HepG2 (cell line): Measurements from ENCODE around the gene TMEM214. TPM values are rescaled to one million over a fixed set of nuclear protein-coding genes. Genes with fewer than 3 reads are reported as not detected.
A peak's percentile ranks its signal among the peaks of the same experiment; 100 is the strongest.

ENCODE experiments used
- AKAP8 ChIP-seq: sonication (generic); formaldehyde crosslinking; IDR thresholded peaks from 2 replicates; pipeline ENCODE4 v1.5.1; 2020; ENCODE audit warnings: mild to moderate bottlenecking, missing genetic modification reagents
- ARNTL ChIP-seq: sonication (generic); formaldehyde crosslinking; IDR thresholded peaks from 2 replicates; pipeline ENCODE4 v1.4.0; 2020; ENCODE audit warnings: mild to moderate bottlenecking, missing genetic modification reagents
- ATF5 ChIP-seq: sonication (generic); formaldehyde crosslinking; IDR thresholded peaks from 2 replicates; pipeline ENCODE4 v1.4.0; 2020; ENCODE audit warnings: mild to moderate bottlenecking, low read depth, missing genetic modification reagents
- GATAD1 ChIP-seq: IDR thresholded peaks from 2 replicates; pipeline ENCODE4 v1.6.1; 2016; ENCODE audit warnings: missing genetic modification reagents, missing compliant biosample characterization
- GZF1 ChIP-seq: sonication (generic); formaldehyde crosslinking; IDR thresholded peaks from 2 replicates; pipeline ENCODE4 v1.5.1; 2020; ENCODE audit warnings: mild to moderate bottlenecking, missing genetic modification reagents
- KDM1A ChIP-seq: IDR thresholded peaks from 2 replicates; pipeline ENCODE4 v1.6.1; 2016; ENCODE audit warnings: missing compliant biosample characterization
- KLF13 ChIP-seq: sonication (generic); formaldehyde crosslinking; IDR thresholded peaks from 2 replicates; pipeline ENCODE4 v1.4.0; 2020; ENCODE audit warnings: mild to moderate bottlenecking, missing genetic modification reagents
- KMT2B ChIP-seq: IDR thresholded peaks from 2 replicates; pipeline ENCODE4 v1.6.1; 2016; ENCODE audit warnings: missing genetic modification reagents, missing compliant biosample characterization
- MEIS1 ChIP-seq: sonication (generic); formaldehyde crosslinking; IDR thresholded peaks from 2 replicates; pipeline ENCODE4 v1.9.0; 2021; ENCODE audit warnings: mild to moderate bottlenecking, missing genetic modification reagents, moderate library complexity, borderline replicate concordance
- NR3C1 ChIP-seq: sonication (generic); formaldehyde crosslinking; IDR thresholded peaks from 2 replicates; pipeline ENCODE4 v1.4.0; 2020; ENCODE audit warnings: missing genetic modification reagents
- ONECUT2 ChIP-seq: sonication (generic); formaldehyde crosslinking; IDR thresholded peaks from 2 replicates; pipeline ENCODE4 v1.4.0; 2020; ENCODE audit warnings: missing genetic modification reagents
- PTBP1 ChIP-seq: fragments of 200-400 bp; formaldehyde crosslinking; IDR thresholded peaks from 2 replicates; pipeline ENCODE4 v1.6.1; 2018; ENCODE audit warnings: low read length, low read depth; ENCODE audit not compliant: poor library complexity, severe bottlenecking
- RBAK ChIP-seq: sonication (generic); formaldehyde crosslinking; IDR thresholded peaks from 2 replicates; pipeline ENCODE4 v1.5.1; 2020; ENCODE audit warnings: mild to moderate bottlenecking, missing genetic modification reagents
- SALL2 ChIP-seq: sonication (generic); formaldehyde crosslinking; IDR thresholded peaks from 2 replicates; pipeline ENCODE4 v1.8.1; 2023; ENCODE audit warnings: mild to moderate bottlenecking, missing genetic modification reagents, inconsistent platforms
- ZBTB3 ChIP-seq: sonication (generic); formaldehyde crosslinking; IDR thresholded peaks from 2 replicates; pipeline ENCODE4 v1.4.0; 2020; ENCODE audit warnings: low read depth, mild to moderate bottlenecking, moderate library complexity, missing genetic modification reagents, borderline replicate concordance
- ZBTB7B ChIP-seq: sonication (generic); formaldehyde crosslinking; IDR thresholded peaks from 2 replicates; pipeline ENCODE4 v1.4.0; 2020; ENCODE audit warnings: missing genetic modification reagents
- ZC3H13 ChIP-seq: sonication (generic); formaldehyde crosslinking; IDR thresholded peaks from 2 replicates; pipeline ENCODE4 v1.8.1; 2023; ENCODE audit warnings: mild to moderate bottlenecking, missing genetic modification reagents, moderate library complexity
- ZFP36L1 ChIP-seq: sonication (generic); formaldehyde crosslinking; IDR thresholded peaks from 2 replicates; pipeline ENCODE4 v1.8.0; 2022; ENCODE audit warnings: mild to moderate bottlenecking, missing genetic modification reagents, moderate library complexity
- ZNF18 ChIP-seq: sonication (generic); formaldehyde crosslinking; IDR thresholded peaks from 2 replicates; pipeline ENCODE4 v1.8.0; 2022; ENCODE audit warnings: mild to moderate bottlenecking, missing genetic modification reagents; ENCODE audit not compliant: insufficient replicate concordance
- ZNF367 ChIP-seq: sonication (generic); formaldehyde crosslinking; IDR thresholded peaks from 2 replicates; pipeline ENCODE4 v1.4.0; 2020; ENCODE audit warnings: missing genetic modification reagents, borderline replicate concordance
- ZNF460 ChIP-seq: sonication (generic); formaldehyde crosslinking; IDR thresholded peaks from 2 replicates; pipeline ENCODE4 v1.5.1; 2020; ENCODE audit warnings: missing genetic modification reagents, mild to moderate bottlenecking, borderline replicate concordance
- ZSCAN20 ChIP-seq: sonication (generic); formaldehyde crosslinking; IDR thresholded peaks from 2 replicates; pipeline ENCODE4 v1.4.0; 2020; ENCODE audit warnings: missing genetic modification reagents, mild to moderate bottlenecking, borderline replicate concordance
- polyA plus RNA-seq, 8 experiments: library from polyadenylated mRNA; depleted of rRNA in 3 of 8; stranded (reverse) in 7 of 8; unstranded in 1 of 8; fragments of >200 nt; fragmentation: Illumina TruSeq in 4 of 8; extraction: Trizol in 4 of 8; gene quantifications; 2 replicates each; pipeline versions ENCODE4 v1.2.1 to v1.2.3, GENCODE V29; 2011 to 2016; ENCODE audit warnings: low read depth in 4 of 8, missing spikeins in 1 of 8, mixed read lengths in 1 of 8; ENCODE audit not compliant: insufficient read depth in 1 of 8
- total RNA-seq, 5 experiments: library from RNA; depleted of rRNA; stranded (reverse); fragments of >200 nt; fragmentation: Illumina TruSeq; extraction: Trizol; gene quantifications; 2 replicates each; pipeline ENCODE4 v1.2.3, GENCODE V29; 2016; ENCODE audit warnings: low read depth in 1 of 5
- TF ChIP-seq, protein P1 (sequence below): conservative IDR thresholded peaks from 2 replicates; pipeline ENCODE4 v1.6.1; 2018; ENCODE audit warnings: missing genetic modification reagents

Gene TMEM214
- total and polyA plus RNA-seq, 2 of the 13 experiments (the other 11 are each of a cell fraction or from before 2014, with no cell fraction given): 58.3 to 132 TPM

DNA sequence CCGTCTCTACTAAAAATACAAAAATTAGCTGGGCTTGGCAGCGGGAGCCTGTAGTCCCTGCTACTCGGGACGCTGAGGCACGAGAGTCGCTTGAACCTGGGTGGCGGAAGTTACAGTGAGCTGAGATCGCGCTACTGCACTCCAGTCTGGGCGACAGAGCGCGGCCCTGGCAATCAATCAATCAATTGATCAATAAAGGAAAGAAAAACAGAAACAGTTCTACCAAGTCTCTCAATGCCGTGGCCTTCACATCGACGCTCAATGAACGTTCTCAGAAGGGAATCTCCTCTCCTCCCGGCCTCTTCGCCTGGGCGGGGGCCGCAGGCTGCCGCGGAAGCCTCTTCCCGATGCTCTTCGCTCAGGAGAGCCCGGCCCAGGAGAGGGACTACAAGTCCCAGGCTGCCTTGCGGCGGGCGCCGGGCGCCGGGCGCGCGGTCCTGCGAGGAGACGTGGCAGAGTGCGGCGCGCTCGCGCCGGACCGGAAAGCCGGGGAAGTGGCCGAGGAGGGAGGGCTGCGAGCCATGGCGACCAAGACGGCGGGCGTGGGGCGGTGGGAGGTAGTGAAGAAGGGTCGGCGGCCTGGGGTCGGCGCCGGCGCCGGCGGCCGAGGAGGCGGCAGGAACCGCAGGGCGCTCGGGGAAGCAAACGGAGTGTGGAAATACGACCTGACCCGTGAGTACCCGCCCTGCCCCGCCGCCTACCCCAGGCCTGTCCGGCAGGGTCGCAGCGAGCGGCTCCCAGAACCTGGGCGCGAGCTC is at the start of gene TMEM214 (continued):
- TF ChIP-seq ZNF460 (CRISPR knock-in tag) (no peak), ZNF18 (CRISPR knock-in tag) (peak; percentile 48), ARNTL (CRISPR knock-in tag) (peak; percentile 66; the same call in 1 of the 2 replicates), ZC3H13 (CRISPR knock-in tag) (peak; percentile 88; the same call in 1 of the 2 replicates), MEIS1 (no peak; the same call in none of the 2 replicates), RBAK (CRISPR knock-in tag) (no peak), ATF5 (CRISPR knock-in tag) (no peak), AKAP8 (CRISPR knock-in tag) (peak; percentile 93), ZSCAN20 (CRISPR knock-in tag) (peak; percentile 88; the same call in 1 of the 2 replicates), KMT2B (CRISPR knock-in tag) (peak; percentile 89), KDM1A (CRISPR knock-in tag) (0 out of 2 replicates have a peak, but pooled peaks have one; percentile 6), PTBP1 (no peak), ONECUT2 (CRISPR knock-in tag) (peak; percentile 57; the same call in 1 of the 2 replicates), KLF13 (CRISPR knock-in tag) (no peak), GZF1 (CRISPR knock-in tag) (no peak), ZBTB7B (CRISPR knock-in tag) (peak; percentile 41), GATAD1 (CRISPR knock-in tag) (peak; percentile 84), ZNF367 (CRISPR knock-in tag) (0 out of 2 replicates have a peak, but pooled peaks have one; percentile 28), SALL2 (CRISPR knock-in tag) (peak; percentile 90; the same call in 1 of the 2 replicates), ZBTB3 (0 out of 2 replicates have a peak, but pooled peaks have one; percentile 66), NR3C1 (CRISPR knock-in tag) (no peak), ZFP36L1 (CRISPR knock-in tag) (no peak)
- TF ChIP-seq, protein P1, sequence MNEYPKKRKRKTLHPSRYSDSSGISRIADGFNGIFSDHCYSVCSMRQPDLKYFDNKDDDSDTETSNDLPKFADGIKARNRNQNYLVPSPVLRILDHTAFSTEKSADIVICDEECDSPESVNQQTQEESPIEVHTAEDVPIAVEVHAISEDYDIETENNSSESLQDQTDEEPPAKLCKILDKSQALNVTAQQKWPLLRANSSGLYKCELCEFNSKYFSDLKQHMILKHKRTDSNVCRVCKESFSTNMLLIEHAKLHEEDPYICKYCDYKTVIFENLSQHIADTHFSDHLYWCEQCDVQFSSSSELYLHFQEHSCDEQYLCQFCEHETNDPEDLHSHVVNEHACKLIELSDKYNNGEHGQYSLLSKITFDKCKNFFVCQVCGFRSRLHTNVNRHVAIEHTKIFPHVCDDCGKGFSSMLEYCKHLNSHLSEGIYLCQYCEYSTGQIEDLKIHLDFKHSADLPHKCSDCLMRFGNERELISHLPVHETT (CRISPR knock-in tag): peak; percentile 66; the same call in 1 of the 2 replicates
